Activated CD4-positive, alpha-beta T cell treated with anti-CD3 and anti-CD28 coated beads, Interleukin-2, amount 50 U/mL, for 24 hours (primary cell): ENCODE results near the gene DNASE1L2.
"Not testable (repeated sequence)": the region's sequence is repeated elsewhere in the genome, so short reads cannot be mapped to it uniquely, and the experiment has no call there.

Experiments
- DNase-seq, 2 donors: peaks; one replicate each; pipeline ENCODE4 v3.0.0-alpha.2; 2020; ENCODE audit warnings: low read depth in 1 of 2, low spot score in 1 of 2

The DNASE1L2 gene

GRCh38 chr16:2267505-2267912, 31.3 kb downstream of the DNASE1L2 start:
- not testable (repeated sequence) for DNase-seq

GRCh38 chr16:2267913-2268666, 31.8 kb downstream of the DNASE1L2 start, which contains the start of gene RNPS1:
Gene RNPS1 (minus strand): TSS chr16:2268126. CDS start chr16:2264643, 3,483 bp downstream.
- peak; percentile 92 to 95 for DNase-seq

- DNase-seq: no peak
Observed at GRCh38 chr16:2270070-2270462, 33.8 kb downstream of the DNASE1L2 start.

GRCh38 chr16:2270588-2271470, 34.6 kb downstream of the DNASE1L2 start:
- DNase-seq: no peak

GRCh38 chr16:2271848-2272461, 35.7 kb downstream of the DNASE1L2 start:
- DNase-seq: no peak

- no peak for DNase-seq
Observed at GRCh38 chr16:2273484-2273883, 37.2 kb downstream of the DNASE1L2 start.

- DNase-seq: no peak
Observed at GRCh38 chr16:2273931-2274330, 37.7 kb downstream of the DNASE1L2 start.

- DNase-seq: no peak
Observed at GRCh38 chr16:2275476-2276367, 39.5 kb downstream of the DNASE1L2 start.

- no peak for DNase-seq
Observed at GRCh38 chr16:2276368-2277195, 40.3 kb downstream of the DNASE1L2 start.

GRCh38 chr16:2277466-2278271, 41.4 kb downstream of the DNASE1L2 start:
- no peak for DNase-seq

- DNase-seq: no peak
Observed at GRCh38 chr16:2278272-2278608, 42.0 kb downstream of the DNASE1L2 start.

- no peak for DNase-seq
Observed at GRCh38 chr16:2278956-2279800, 42.9 kb downstream of the DNASE1L2 start.

GRCh38 chr16:2280461-2280860, 44.2 kb downstream of the DNASE1L2 start:
- no peak for DNase-seq

- no peak for DNase-seq
Observed at GRCh38 chr16:2280981-2281542, 44.8 kb downstream of the DNASE1L2 start.

GRCh38 chr16:2282262-2282661, 46.0 kb downstream of the DNASE1L2 start:
- DNase-seq: no peak

GRCh38 chr16:2282866-2283555, 46.8 kb downstream of the DNASE1L2 start:
- DNase-seq: no peak
